Measurements from ENCODE around the gene MYT1. TPM values are rescaled to one million over a fixed set of nuclear protein-coding genes. Genes with fewer than 3 reads are reported as not detected.
"Not testable (repeated sequence)": the region's sequence is repeated elsewhere in the genome, so short reads cannot be mapped to it uniquely, and the experiment has no call there.

The MYT1 gene
- total RNA-seq, 1 experiment from 2014 or later = 7.1 TPM

DNA sequence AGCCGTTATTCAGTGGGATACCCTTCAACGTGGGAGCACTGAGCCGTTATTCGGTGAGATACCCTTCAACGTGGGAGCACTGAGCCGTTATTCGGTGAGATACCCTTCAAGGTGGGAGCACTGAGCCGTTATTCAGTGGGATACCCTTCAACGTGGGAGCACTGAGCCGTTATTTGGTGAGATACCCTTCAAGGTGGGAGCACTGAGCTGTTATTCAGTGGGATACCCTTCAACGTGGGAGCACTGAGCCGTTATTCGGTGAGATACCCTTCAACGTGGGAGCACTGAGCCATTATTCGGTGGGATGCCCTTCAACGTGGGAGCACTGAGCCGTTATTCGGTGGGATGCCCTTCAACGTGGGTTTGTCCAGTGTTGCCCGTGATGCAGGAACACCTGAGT lies 14.7 kb downstream of the MYT1 start:
- H3K79me2 ChIP-seq (ENCODE audit: insufficient read depth, low read length); RAD21 ChIA-PET (ENCODE audit: low non-redundant PET in 1 of 2, low total read pairs in 2 of 2, uncharacterized antibody in 2 of 2, unreplicated experiment in 2 of 2); H3K4me3 ChIP-seq (replicated peaks in 1 of 2; ENCODE audit: low read depth in 1 of 2, low read length in 2 of 2); H3K27me3 ChIP-seq (ENCODE audit: insufficient read depth, low read length); H3K4me1 ChIP-seq (ENCODE audit: control insufficient read depth in 1 of 2, insufficient read depth in 2 of 2, low read length in 2 of 2); intact Hi-C loops (cut with micrococcal nuclease); H3K9me2 ChIP-seq (ENCODE audit: insufficient read depth); H3K27ac ChIP-seq (ENCODE audit: low read depth, low read length); ATAC-seq; H3K36me3 ChIP-seq (ENCODE audit: control insufficient read depth in 1 of 2, insufficient read depth in 2 of 2, low read length in 2 of 2); BruUV-seq (replicated peaks); CTCF ChIA-PET; H3K9me3 ChIP-seq (ENCODE audit: control insufficient read depth in 1 of 2, insufficient read depth in 1 of 2, low read depth in 1 of 2, low read length in 2 of 2); H4K20me1 ChIP-seq (ENCODE audit: insufficient read depth); H2AFZ ChIP-seq (ENCODE audit: low read depth, low read length, poor library complexity, severe bottlenecking); POLR2A ChIA-PET; H3K9ac ChIP-seq (ENCODE audit: low read length); DNase-seq (ENCODE audit: low read depth, low spot score); H3K4me2 ChIP-seq (ENCODE audit: low read length): not testable (repeated sequence)

DNA sequence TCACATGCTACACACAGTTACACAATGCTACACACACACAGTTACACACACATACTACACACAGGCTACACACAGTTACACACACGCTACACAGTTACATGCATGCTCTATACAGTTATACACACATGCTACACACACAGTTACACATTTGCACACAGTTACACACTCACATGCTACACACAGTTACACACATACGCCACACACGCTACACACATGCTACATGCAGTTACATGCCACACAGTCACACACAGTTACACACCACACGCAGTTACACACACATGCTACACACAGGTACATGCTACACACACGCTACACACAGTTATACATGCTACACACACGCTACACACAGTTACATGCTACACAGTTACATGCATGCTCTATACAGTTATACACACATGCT lies 15.6 kb downstream of the MYT1 start:
- no peak for ATAC-seq
- H2AFZ ChIP-seq (ENCODE audit: low read depth, low read length, poor library complexity, severe bottlenecking) = no peak overlapping the region
- no peaks in the 10 kb centered on the region for H4K20me1 ChIP-seq (ENCODE audit: insufficient read depth)
- H3K9ac ChIP-seq (ENCODE audit: low read length) = no peak overlapping the region
- H3K79me2 ChIP-seq (ENCODE audit: insufficient read depth, low read length) = no peaks in the 10 kb centered on the region
- no peaks in the 10 kb centered on the region for H3K4me1 ChIP-seq (ENCODE audit: control insufficient read depth in 1 of 2, insufficient read depth in 2 of 2, low read length in 2 of 2)
- no peak overlapping the region for H3K27ac ChIP-seq (ENCODE audit: low read depth, low read length)
- ChIA-PET CTCF (no interaction called here), POLR2A (no interaction called here), RAD21 (ENCODE audit: low non-redundant PET in 1 of 2, low total read pairs in 2 of 2, uncharacterized antibody in 2 of 2, unreplicated experiment in 2 of 2) (no interaction called here)
- H3K9me2 ChIP-seq (ENCODE audit: insufficient read depth) = no peaks in the 10 kb centered on the region
- no peaks in the 10 kb centered on the region for H3K36me3 ChIP-seq (ENCODE audit: control insufficient read depth in 1 of 2, insufficient read depth in 2 of 2, low read length in 2 of 2)
- H3K9me3 ChIP-seq (ENCODE audit: control insufficient read depth in 1 of 2, insufficient read depth in 1 of 2, low read depth in 1 of 2, low read length in 2 of 2) = no peaks in the 10 kb centered on the region
- intact Hi-C loops (cut with micrococcal nuclease) = no loop called here
- no peak for TF ChIP-seq YY1 (IDR thresholded peaks at IDR 0.05; ENCODE audit: extremely low read depth, insufficient replicate concordance, low read depth, low read length)
- no peak for TF ChIP-seq POLR2AphosphoS5 (IDR thresholded peaks at IDR 0.05; ENCODE audit: low read depth, low read length)
- no peak for TF ChIP-seq ELF1 (IDR thresholded peaks at IDR 0.05; ENCODE audit: borderline replicate concordance, low read depth)
- TF ChIP-seq, protein P1, sequence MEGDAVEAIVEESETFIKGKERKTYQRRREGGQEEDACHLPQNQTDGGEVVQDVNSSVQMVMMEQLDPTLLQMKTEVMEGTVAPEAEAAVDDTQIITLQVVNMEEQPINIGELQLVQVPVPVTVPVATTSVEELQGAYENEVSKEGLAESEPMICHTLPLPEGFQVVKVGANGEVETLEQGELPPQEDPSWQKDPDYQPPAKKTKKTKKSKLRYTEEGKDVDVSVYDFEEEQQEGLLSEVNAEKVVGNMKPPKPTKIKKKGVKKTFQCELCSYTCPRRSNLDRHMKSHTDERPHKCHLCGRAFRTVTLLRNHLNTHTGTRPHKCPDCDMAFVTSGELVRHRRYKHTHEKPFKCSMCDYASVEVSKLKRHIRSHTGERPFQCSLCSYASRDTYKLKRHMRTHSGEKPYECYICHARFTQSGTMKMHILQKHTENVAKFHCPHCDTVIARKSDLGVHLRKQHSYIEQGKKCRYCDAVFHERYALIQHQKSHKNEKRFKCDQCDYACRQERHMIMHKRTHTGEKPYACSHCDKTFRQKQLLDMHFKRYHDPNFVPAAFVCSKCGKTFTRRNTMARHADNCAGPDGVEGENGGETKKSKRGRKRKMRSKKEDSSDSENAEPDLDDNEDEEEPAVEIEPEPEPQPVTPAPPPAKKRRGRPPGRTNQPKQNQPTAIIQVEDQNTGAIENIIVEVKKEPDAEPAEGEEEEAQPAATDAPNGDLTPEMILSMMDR (IDR thresholded peaks at IDR 0.05 in 2 of 3, conservative IDR thresholded peaks at IDR 0.05 in 1 of 3; ENCODE audit: borderline replicate concordance in 1 of 3, insufficient read depth in 1 of 3, low read depth in 2 of 3, low read length in 2 of 3) = no peak
- no peak for TF ChIP-seq SRF (IDR thresholded peaks at IDR 0.05; ENCODE audit: low read depth)
- no peak for TF ChIP-seq EZH2 (IDR thresholded peaks at IDR 0.05)
- TF ChIP-seq TCF7L2 (IDR thresholded peaks at IDR 0.05; ENCODE audit: borderline replicate concordance, extremely low read depth, insufficient read depth, insufficient read length) = no peak
- TF ChIP-seq SIN3A (IDR thresholded peaks at IDR 0.05; ENCODE audit: low read depth) = no peak
- no peak for TF ChIP-seq POLR2A (IDR thresholded peaks at IDR 0.05; ENCODE audit: borderline replicate concordance, extremely low read depth, insufficient read depth, insufficient read length)
- no peak for TF ChIP-seq JUND (IDR thresholded peaks at IDR 0.05)
- TF ChIP-seq, protein P2, sequence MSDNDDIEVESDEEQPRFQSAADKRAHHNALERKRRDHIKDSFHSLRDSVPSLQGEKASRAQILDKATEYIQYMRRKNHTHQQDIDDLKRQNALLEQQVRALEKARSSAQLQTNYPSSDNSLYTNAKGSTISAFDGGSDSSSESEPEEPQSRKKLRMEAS (IDR thresholded peaks at IDR 0.05) = no peak
- TF ChIP-seq ZFX (IDR thresholded peaks at IDR 0.05) = no peak
- no peak for TF ChIP-seq RAD21 (IDR thresholded peaks at IDR 0.05; ENCODE audit: low read depth)
- TF ChIP-seq, protein P3, sequence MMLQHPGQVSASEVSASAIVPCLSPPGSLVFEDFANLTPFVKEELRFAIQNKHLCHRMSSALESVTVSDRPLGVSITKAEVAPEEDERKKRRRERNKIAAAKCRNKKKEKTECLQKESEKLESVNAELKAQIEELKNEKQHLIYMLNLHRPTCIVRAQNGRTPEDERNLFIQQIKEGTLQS (IDR thresholded peaks at IDR 0.05) = no peak
- TF ChIP-seq FOSL1 (IDR thresholded peaks at IDR 0.05; ENCODE audit: low read depth) = no peak
- TF ChIP-seq ZNF274 (IDR thresholded peaks at IDR 0.05; ENCODE audit: low read depth, low read length) = no peak
- TF ChIP-seq, protein P4, sequence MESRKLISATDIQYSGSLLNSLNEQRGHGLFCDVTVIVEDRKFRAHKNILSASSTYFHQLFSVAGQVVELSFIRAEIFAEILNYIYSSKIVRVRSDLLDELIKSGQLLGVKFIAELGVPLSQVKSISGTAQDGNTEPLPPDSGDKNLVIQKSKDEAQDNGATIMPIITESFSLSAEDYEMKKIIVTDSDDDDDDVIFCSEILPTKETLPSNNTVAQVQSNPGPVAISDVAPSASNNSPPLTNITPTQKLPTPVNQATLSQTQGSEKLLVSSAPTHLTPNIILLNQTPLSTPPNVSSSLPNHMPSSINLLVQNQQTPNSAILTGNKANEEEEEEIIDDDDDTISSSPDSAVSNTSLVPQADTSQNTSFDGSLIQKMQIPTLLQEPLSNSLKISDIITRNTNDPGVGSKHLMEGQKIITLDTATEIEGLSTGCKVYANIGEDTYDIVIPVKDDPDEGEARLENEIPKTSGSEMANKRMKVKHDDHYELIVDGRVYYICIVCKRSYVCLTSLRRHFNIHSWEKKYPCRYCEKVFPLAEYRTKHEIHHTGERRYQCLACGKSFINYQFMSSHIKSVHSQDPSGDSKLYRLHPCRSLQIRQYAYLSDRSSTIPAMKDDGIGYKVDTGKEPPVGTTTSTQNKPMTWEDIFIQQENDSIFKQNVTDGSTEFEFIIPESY (IDR thresholded peaks at IDR 0.05; ENCODE audit: extremely low read depth, insufficient replicate concordance, low read length) = no peak
- no peak for TF ChIP-seq EZH2phosphoT487 (IDR thresholded peaks at IDR 0.05; ENCODE audit: borderline replicate concordance)
- DNase-seq (ENCODE audit: low read depth, low spot score) = no peak
- no peak overlapping the region for H3K4me2 ChIP-seq (ENCODE audit: low read length)
- no TSS peak for BruUV-seq (replicated peaks)
- no peaks in the 10 kb centered on the region for H3K27me3 ChIP-seq (ENCODE audit: insufficient read depth, low read length)
- no peak overlapping the region for H3K4me3 ChIP-seq (replicated peaks in 1 of 2; ENCODE audit: low read depth in 1 of 2, low read length in 2 of 2)

Measured in HCT116 (cell line).